Body of pancreas (tissue), 4 donors: ENCODE measurements around the gene RFX4. TPM values are rescaled to one million over a fixed set of nuclear protein-coding genes. Genes with fewer than 3 reads are reported as not detected.

Experiments
- ATAC-seq: fragments of 150-250 bp; one replicate; pipeline ENCODE4 v1.9.1; 2016
- DNase-seq, 4 donors: peaks; one replicate each; pipeline ENCODE4 v3.0.0-alpha.2; 2019
- H3K27ac ChIP-seq, 4 donors: fragments of 200-600 bp; sonication (generic); 1 replicate in 3 of 4; 2 replicates in 1 of 4; pipeline versions ENCODE4 v1.5.1 to v1.6.1; 2016 to 2019; ENCODE audit warnings: mild to moderate bottlenecking in 1 of 4, mixed read lengths in 1 of 4, moderate library complexity in 1 of 4
- H3K27me3 ChIP-seq, 2 donors: fragments of 200-600 bp; sonication (generic); one replicate each; pipeline ENCODE4 v1.6.0; 2016; ENCODE audit warnings: mild to moderate bottlenecking in 1 of 2
- H3K36me3 ChIP-seq, 2 donors: fragments of 200-600 bp; sonication (generic); replicated peaks in 1 of 2; 2 replicates each; pipeline ENCODE4 v1.5.1; 2016; ENCODE audit warnings: low read depth in 2 of 2; ENCODE audit not compliant: insufficient read depth in 1 of 2
- H3K4me1 ChIP-seq: fragments of 200-600 bp; sonication (generic); one replicate; pipeline ENCODE4 v1.6.0; 2016
- H3K4me3 ChIP-seq, 2 donors: fragments of 200-600 bp; sonication (generic); 1 replicate in 1 of 2; 2 replicates in 1 of 2; pipeline ENCODE4 v1.5.1; 2016 to 2019
- H3K9me3 ChIP-seq, 3 donors: fragments of 200-600 bp; sonication (generic); 1 replicate in 2 of 3; 2 replicates in 1 of 3; pipeline ENCODE4 v1.5.1; 2016
- POLR2A ChIP-seq, 3 donors: fragments of 450-650 bp; IDR thresholded peaks; one replicate each; pipeline ENCODE4 v1.6.1; 2016; ENCODE audit warnings: antibody characterized with exemption in 3 of 3, mild to moderate bottlenecking in 2 of 3
- WGBS, 2 donors: methylation state at CpG; one replicate each; pipeline ENCODE4 v1.1.5; 2017; 5-methylcytosine and 5-hydroxymethylcytosine counted together
- intact Hi-C: fragments of 100-400 bp; cut with DNase I; formaldehyde crosslinking; loops from one replicate; pipeline ENCODE4 v1.15.1; 2023
- total RNA-seq, 2 donors: library from RNA; depleted of rRNA; stranded (reverse); fragments of >200 nt; gene quantifications; one replicate each; pipeline ENCODE4 v1.1.0, GENCODE V29; 2016
- TF ChIP-seq, protein P1 (sequence below), 7 experiments: fragments of 450-650 bp in 4 of 7; fragments of 200-600 bp in 3 of 7; sonication (generic) in 3 of 7; IDR thresholded peaks; one replicate each; pipeline ENCODE4 v1.5.1; 2016 to 2019; ENCODE audit warnings: antibody characterized with exemption in 7 of 7

RFX4 gene
- total RNA-seq, 2 donors from 2014 or later = not detected

GRCh38 chr12:106590601-106591000 is 7.8 kb downstream of the RFX4 start:
- peaks cover 11% of the 10 kb centered on the region for H3K4me1 ChIP-seq
- no peak overlapping the region for H3K4me3 ChIP-seq
- no peak for ATAC-seq
- WGBS, 2 donors = 38 to 58% methylated on average over 2 of the region's 2 CpGs
- intact Hi-C loops = no loop called here
- TF ChIP-seq, protein P1, sequence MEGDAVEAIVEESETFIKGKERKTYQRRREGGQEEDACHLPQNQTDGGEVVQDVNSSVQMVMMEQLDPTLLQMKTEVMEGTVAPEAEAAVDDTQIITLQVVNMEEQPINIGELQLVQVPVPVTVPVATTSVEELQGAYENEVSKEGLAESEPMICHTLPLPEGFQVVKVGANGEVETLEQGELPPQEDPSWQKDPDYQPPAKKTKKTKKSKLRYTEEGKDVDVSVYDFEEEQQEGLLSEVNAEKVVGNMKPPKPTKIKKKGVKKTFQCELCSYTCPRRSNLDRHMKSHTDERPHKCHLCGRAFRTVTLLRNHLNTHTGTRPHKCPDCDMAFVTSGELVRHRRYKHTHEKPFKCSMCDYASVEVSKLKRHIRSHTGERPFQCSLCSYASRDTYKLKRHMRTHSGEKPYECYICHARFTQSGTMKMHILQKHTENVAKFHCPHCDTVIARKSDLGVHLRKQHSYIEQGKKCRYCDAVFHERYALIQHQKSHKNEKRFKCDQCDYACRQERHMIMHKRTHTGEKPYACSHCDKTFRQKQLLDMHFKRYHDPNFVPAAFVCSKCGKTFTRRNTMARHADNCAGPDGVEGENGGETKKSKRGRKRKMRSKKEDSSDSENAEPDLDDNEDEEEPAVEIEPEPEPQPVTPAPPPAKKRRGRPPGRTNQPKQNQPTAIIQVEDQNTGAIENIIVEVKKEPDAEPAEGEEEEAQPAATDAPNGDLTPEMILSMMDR (IDR thresholded peaks at IDR 0.05) = no peak
- TF ChIP-seq POLR2A (IDR thresholded peaks at IDR 0.05) = no peak
- no peaks in the 10 kb centered on the region for H3K9me3 ChIP-seq
- no peak for DNase-seq
- H3K36me3 ChIP-seq = no peaks in the 10 kb centered on the region
- no peak overlapping the region for H3K27ac ChIP-seq
- no peaks in the 10 kb centered on the region for H3K27me3 ChIP-seq

- WGBS, 2 donors = 37 to 42% methylated on average over 13 to 17 of the region's 17 CpGs
- no peaks in the 10 kb centered on the region for H3K36me3 ChIP-seq
- no peaks in the 10 kb centered on the region for H3K4me1 ChIP-seq
- no peak for DNase-seq
- no peak for ATAC-seq
- no peaks in the 10 kb centered on the region for H3K27me3 ChIP-seq
- no peak for TF ChIP-seq POLR2A (IDR thresholded peaks at IDR 0.05)
- TF ChIP-seq, protein P1 (IDR thresholded peaks at IDR 0.05) = no peak
- no peak overlapping the region for H3K4me3 ChIP-seq
- intact Hi-C loops = no loop called here
- H3K9me3 ChIP-seq = no peaks in the 10 kb centered on the region
- no peak overlapping the region for H3K27ac ChIP-seq
These were observed 11.6 kb downstream of the RFX4 start for GRCh38 chr12:106594447-106594846.

- Histone ChIP-seq H3K4me1 (no peaks in the 10 kb centered on the region), H3K4me3 (no peak overlapping the region), H3K36me3 (no peaks in the 10 kb centered on the region), H3K9me3 (no peaks in the 10 kb centered on the region), H3K27me3 (no peaks in the 10 kb centered on the region), H3K27ac (no peak overlapping the region)
- 60 to 83% methylated on average over 3 of the region's 3 CpGs for WGBS, 2 donors
- intact Hi-C loops = no loop called here
- no peak for DNase-seq
- ATAC-seq = no peak
- no peak for TF ChIP-seq POLR2A (IDR thresholded peaks at IDR 0.05)
- TF ChIP-seq, protein P1 (IDR thresholded peaks at IDR 0.05) = no peak
These were observed 12.5 kb downstream of the RFX4 start for GRCh38 chr12:106595268-106595667.

- no peak for TF ChIP-seq POLR2A (IDR thresholded peaks at IDR 0.05)
- TF ChIP-seq, protein P1 (IDR thresholded peaks at IDR 0.05) = no peak
- Histone ChIP-seq H3K9me3 (no peaks in the 10 kb centered on the region), H3K27me3 (no peaks in the 10 kb centered on the region), H3K27ac (no peak overlapping the region), H3K4me3 (no peak overlapping the region), H3K4me1 (no peaks in the 10 kb centered on the region), H3K36me3 (no peaks in the 10 kb centered on the region)
- WGBS, 2 donors = 43 to 50% methylated on average over 5 of the region's 5 CpGs
- intact Hi-C loops = no loop called here
- DNase-seq = no peak
- ATAC-seq = no peak
These were observed 15.2 kb downstream of the RFX4 start for GRCh38 chr12:106598003-106598402.

GRCh38 chr12:106599302-106599701 is 16.5 kb downstream of the RFX4 start:
- no peak for ATAC-seq
- TF ChIP-seq POLR2A (IDR thresholded peaks at IDR 0.05) = no peak
- TF ChIP-seq, protein P1 (IDR thresholded peaks at IDR 0.05) = no peak
- Histone ChIP-seq H3K4me3 (no peak overlapping the region), H3K9me3 (no peaks in the 10 kb centered on the region), H3K27ac (no peak overlapping the region), H3K36me3 (no peaks in the 10 kb centered on the region), H3K4me1 (no peaks in the 10 kb centered on the region), H3K27me3 (no peaks in the 10 kb centered on the region)
- 65 to 73% methylated on average over 4 of the region's 4 CpGs for WGBS, 2 donors
- DNase-seq = no peak
- intact Hi-C loops = no loop called here
